Heart right ventricle (tissue), 16 donors: ENCODE results near the gene LRRC32. TPM values are rescaled to one million over a fixed set of nuclear protein-coding genes. Genes with fewer than 3 reads are reported as not detected.

ENCODE experiments used
- ATAC-seq, 8 donors: fragments of 200-7000 bp; cut with Tn5 transposase; one replicate each; pipeline ENCODE4 v1.9.1; 2020; ENCODE audit warnings: mild to moderate bottlenecking in 8 of 8, moderate library complexity in 8 of 8, moderate number of reproducible peaks in 1 of 8
- DNase-seq, 2 donors: peaks; one replicate each; pipeline ENCODE4 v3.0.0-alpha.2; 2020
- H3K27ac ChIP-seq, 10 donors: fragments of 200-600 bp; sonication (generic) in 2 of 10; one replicate each; pipeline versions ENCODE4 v1.5.0 to v1.8.0; 2020 to 2022; ENCODE audit warnings: mild to moderate bottlenecking in 3 of 10
- H3K27me3 ChIP-seq, 7 donors: fragments of 200-600 bp; one replicate each; pipeline ENCODE4 v1.8.0; 2021 to 2022; ENCODE audit warnings: mild to moderate bottlenecking in 2 of 7
- H3K36me3 ChIP-seq, 9 donors: fragments of 200-600 bp; sonication (generic) in 1 of 9; one replicate each; pipeline versions ENCODE4 v1.5.0 to v1.8.0; 2020 to 2022; ENCODE audit warnings: mild to moderate bottlenecking in 2 of 9
- H3K4me1 ChIP-seq, 9 donors: fragments of 200-600 bp; sonication (generic) in 1 of 9; one replicate each; pipeline versions ENCODE4 v1.5.0 to v1.8.0; 2020 to 2022; ENCODE audit warnings: mild to moderate bottlenecking in 4 of 9
- H3K4me3 ChIP-seq, 10 donors: fragments of 200-600 bp; sonication (generic) in 2 of 10; one replicate each; pipeline versions ENCODE4 v1.5.0 to v1.8.0; 2020 to 2022; ENCODE audit warnings: mild to moderate bottlenecking in 7 of 10, moderate library complexity in 2 of 10
- H3K9me3 ChIP-seq, 11 donors: fragments of 200-600 bp in 10 of 11; sonication (generic) in 2 of 11; one replicate each; pipeline versions ENCODE4 v1.5.0 to v1.8.0; 2013 to 2022; ENCODE audit warnings: mild to moderate bottlenecking in 2 of 11, control low read depth in 1 of 11, moderate library complexity in 1 of 11
- CTCF ChIP-seq, 9 donors: fragments of 200-600 bp; sonication (generic) in 2 of 9; IDR thresholded peaks; one replicate each; pipeline versions ENCODE4 v1.5.0 to v1.8.0; 2021 to 2022; ENCODE audit warnings: antibody characterized with exemption in 9 of 9, mild to moderate bottlenecking in 5 of 9, moderate library complexity in 1 of 9
- WGBS, 2 donors: extraction: QIAGEN DNeasy Blood & Tissue Kit; methylation state at CpG; one replicate each; pipeline ENCODE4 v1.1.7; 2013; ENCODE audit warnings: inconsistent platforms in 1 of 2; 5-methylcytosine and 5-hydroxymethylcytosine counted together
- intact Hi-C, 10 donors: fragments of 100-400 bp; cut with DNase I; formaldehyde crosslinking; loops; one replicate each; pipeline versions ENCODE4 v1.11.1 to v1.14.2; 2022
- polyA plus RNA-seq, 2 donors: library from polyadenylated mRNA; stranded (reverse); fragments of 200-250 nt; gene quantifications; one replicate each; pipeline ENCODE4 v1.2.3, GENCODE V29; 2013
- total RNA-seq, 10 donors: library from RNA; stranded (reverse); fragmentation: NEBNext Ultra II Directional in 3 of 10; extraction: Animal tissue kit (Norgen Biotek cat#: 25700) in 3 of 10; gene quantifications; one replicate each; pipeline versions ENCODE4 v1.2.1 to v1.2.4, GENCODE V29; 2021 to 2023
- donor health status: Arrhythmogenic right ventricular cardiomyopathy.
- donor health status: ischemic (EF 13 %, LVEDD 7.1; RV severe dilation, severe dysfunction).
- donor health status: healthy with polysubstance abuse.
- donor health status: DM: no; HTN: yes; CAD: no.
- donor health status: DM: no; HTN: no; CAD: no.
- donor health status: ischemic (EF 25% LVEDD 6.9; RV normal size, moderate dysfunction).
- donor health status: ischemic (EF 25% LVEDD 5.7; RV mildly dilated, moderate dysfunction).
- donor health status: healthy.
- donor health status: DM: yes; HTN: yes; CAD: no.
- donor health status: Ischemic cardiomyopathy.
- donor health status: ischemic (EF 35%, LVEDD 5.7; RV mildly dilated, moderate dysfunction).
- donor health status: nonischemic (EF 11% LVEDD 7.7; RV severe dilation, severe dysfunction).
- donor health status: DM: yes; HTN: yes; CAD: no.
- donor health status: PGD.
- donor health status: ischemic (EF 29% LVEDD 5.4; RV normal size, mild dysfunction).
- donor health status: nonischemic (EF 23%, LVEDD 6.1; RV moderate dilation, normal function).

The LRRC32 gene
- total and polyA plus RNA-seq, 12 donors = 16.7 to 215 (median 43.7) TPM

DNA sequence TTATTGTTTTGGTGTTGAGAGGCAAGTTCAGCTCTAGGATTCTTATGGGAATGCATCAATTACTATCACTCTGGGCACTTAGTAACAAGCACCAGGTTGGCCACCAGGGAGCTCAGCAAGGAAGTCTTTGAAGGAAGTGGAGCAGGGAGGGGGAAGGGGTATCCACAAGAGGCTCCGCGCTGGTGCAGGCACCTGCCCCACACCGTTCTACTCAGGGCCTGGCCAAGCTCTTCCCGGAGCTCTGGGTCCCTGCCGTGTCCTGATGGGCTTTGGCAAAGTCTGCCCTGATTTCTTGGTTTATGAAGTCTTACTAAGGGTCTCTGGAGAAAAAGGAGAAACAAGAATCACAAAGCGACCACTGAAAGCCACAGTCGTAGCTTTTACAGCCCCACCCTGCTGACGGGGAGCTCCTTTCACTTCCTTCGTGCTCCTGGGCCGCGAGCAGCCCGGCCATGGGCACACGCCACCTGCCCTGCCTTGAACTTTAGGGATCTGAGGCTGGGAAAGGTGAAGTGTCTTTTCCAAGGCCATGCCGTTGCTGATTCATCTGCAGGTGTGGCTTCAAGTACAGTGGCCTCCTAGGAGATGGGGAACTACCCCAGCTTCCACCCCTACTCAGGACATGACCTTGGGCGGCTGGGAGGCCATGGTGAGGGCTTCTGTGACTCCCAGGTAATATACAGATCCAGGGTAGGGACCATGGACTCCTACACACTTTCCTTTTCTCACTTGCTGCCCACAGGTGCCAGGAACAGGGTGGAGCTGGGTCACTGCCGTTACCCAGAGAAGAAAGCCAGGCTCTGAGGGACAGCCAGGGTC, 15.9 kb upstream of the LRRC32 start:
- no peak for TF ChIP-seq CTCF (IDR thresholded peaks at IDR 0.05)
- WGBS, 2 donors = 68 to 79% methylated on average over 16 of the region's 16 CpGs
- Histone ChIP-seq H3K36me3 (no peaks in the 10 kb centered on the region), H3K27ac (no peak overlapping the region), H3K4me1 (peaks cover 0 to 17% (median 0%) of the 10 kb centered on the region in 9 donors), H3K27me3 (no peaks in the 10 kb centered on the region), H3K4me3 (no peak overlapping the region), H3K9me3 (peaks cover 0 to 4% (median 0%) of the 10 kb centered on the region in 11 donors)
- DNase-seq (no peak), ATAC-seq (no peak)
- intact Hi-C loops = loop anchor here in 1 of 10 donors (10.0 kb wide), 1 partner anchor 482 kb away; the partner anchor contains the start of gene WNT11

DNA sequence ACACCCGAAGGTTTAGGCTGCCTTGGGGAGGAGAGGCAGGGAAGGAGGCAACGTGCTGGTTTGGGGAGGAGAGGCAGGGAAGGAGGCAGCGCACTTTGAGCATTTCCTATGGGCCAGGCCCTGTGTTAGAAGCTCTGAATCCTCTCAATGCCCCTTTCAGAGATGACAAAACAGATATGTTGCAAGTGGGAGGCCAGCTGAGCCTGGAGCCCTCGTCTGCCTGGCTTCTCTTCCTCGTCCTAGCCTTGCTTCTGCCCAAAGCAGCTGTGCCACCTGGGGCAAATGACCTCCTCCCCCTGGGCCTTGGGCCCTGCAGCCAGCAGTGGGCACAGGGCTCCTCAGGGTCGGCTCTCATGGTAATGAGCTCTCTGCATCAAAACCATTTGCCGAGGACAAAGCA, 15.3 kb upstream of the LRRC32 start:
- no peak for TF ChIP-seq CTCF (IDR thresholded peaks at IDR 0.05)
- H3K4me3 ChIP-seq = no peak overlapping the region
- WGBS, 2 donors = 64 to 66% methylated on average over 7 of the region's 7 CpGs
- intact Hi-C loops = loop anchor here in 1 of 10 donors (10.0 kb wide), 1 partner anchor 481 kb away; the partner anchor contains the start of gene WNT11
- DNase-seq (no peak), ATAC-seq (no peak)
- no peak overlapping the region for H3K27ac ChIP-seq
- peaks cover 0 to 17% (median under 1%) of the 10 kb centered on the region in 9 donors for H3K4me1 ChIP-seq
- H3K36me3 ChIP-seq = no peaks in the 10 kb centered on the region
- H3K9me3 ChIP-seq = peaks cover 0 to 4% (median 0%) of the 10 kb centered on the region in 11 donors
- H3K27me3 ChIP-seq = no peaks in the 10 kb centered on the region

GRCh38 chr11:76685237-76685636, 14.7 kb upstream of the LRRC32 start:
- Histone ChIP-seq H3K4me1 (peaks cover 0 to 16% (median 6%) of the 10 kb centered on the region in 9 donors), H3K9me3 (peaks cover 0 to 4% (median 0%) of the 10 kb centered on the region in 11 donors), H3K27me3 (no peaks in the 10 kb centered on the region), H3K4me3 (no peak overlapping the region), H3K27ac (no peak overlapping the region), H3K36me3 (no peaks in the 10 kb centered on the region)
- TF ChIP-seq CTCF (IDR thresholded peaks at IDR 0.05) = no peak
- intact Hi-C loops = loop anchor here in 1 of 10 donors (10.0 kb wide), 1 partner anchor 480 kb away; the partner anchor contains the start of gene WNT11
- DNase-seq = no peak
- WGBS, 2 donors = 84 to 89% methylated on average over 9 of the region's 9 CpGs
- ATAC-seq = no peak

DNA sequence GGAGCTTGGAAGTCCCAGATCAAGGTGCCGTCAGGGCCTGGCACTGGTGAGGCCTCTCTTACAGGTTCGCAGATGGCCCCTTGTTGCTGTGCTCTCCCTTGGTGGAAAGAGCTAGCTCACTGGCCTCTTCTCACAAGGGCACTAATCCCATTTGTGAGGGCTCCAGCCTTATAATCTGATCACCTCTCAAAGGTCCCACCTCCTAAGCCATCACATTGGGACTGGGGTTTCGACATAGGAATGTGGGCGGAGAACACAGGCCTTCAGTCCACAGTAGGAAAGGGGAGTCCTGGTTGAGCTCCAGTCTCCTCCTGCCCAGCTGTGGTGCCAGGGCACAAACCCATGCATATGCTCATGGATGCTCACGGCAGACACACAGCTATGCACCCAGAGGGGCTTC, 14.0 kb upstream of the LRRC32 start:
- ATAC-seq = no peak
- Histone ChIP-seq H3K27ac (no peak overlapping the region), H3K36me3 (no peaks in the 10 kb centered on the region), H3K4me1 (peaks cover 0 to 16% (median 7%) of the 10 kb centered on the region in 9 donors), H3K27me3 (no peaks in the 10 kb centered on the region), H3K9me3 (peaks cover 0 to 4% (median 0%) of the 10 kb centered on the region in 11 donors), H3K4me3 (no peak overlapping the region)
- no peak for DNase-seq
- intact Hi-C loops = loop anchor here in 5 of 10 donors (5.0 to 10.0 kb wide), 4 partner anchors 87 to 480 kb away; partner anchors contain the start of gene WNT11 (in 1 of the 5)
- no peak for TF ChIP-seq CTCF (IDR thresholded peaks at IDR 0.05)
- WGBS, 2 donors = 92 to 99% methylated on average over 5 of the region's 5 CpGs
